Mesenchymal stem cell (in vitro differentiated cells and primary cell): ENCODE data around the gene APP.

Source experiments
- DNase-seq: peaks from one replicate; pipeline ENCODE4 v3.0.0-alpha.2; 2013
- H2AFZ ChIP-seq: one replicate; pipeline ENCODE4 v1.6.1; 2013; ENCODE audit warnings: low read depth, mild to moderate bottlenecking, control low read depth, inconsistent platforms, low read length, moderate library complexity
- H2AK5ac ChIP-seq: 2 replicates; pipeline ENCODE4 v1.6.1; 2013; ENCODE audit warnings: low read length, moderate library complexity, mild to moderate bottlenecking, inconsistent platforms; ENCODE audit not compliant: severe bottlenecking
- H2BK120ac ChIP-seq: one replicate; pipeline ENCODE4 v1.6.1; 2013; ENCODE audit warnings: low read depth, mild to moderate bottlenecking, inconsistent platforms, low read length, moderate library complexity
- H2BK12ac ChIP-seq, 2 experiments: one replicate each; pipeline ENCODE4 v1.6.1; 2013; ENCODE audit warnings: inconsistent platforms in 2 of 2, low read length in 2 of 2, mild to moderate bottlenecking in 2 of 2, moderate library complexity in 2 of 2, control low read depth in 1 of 2
- H2BK15ac ChIP-seq: one replicate; pipeline ENCODE4 v1.6.1; 2013; ENCODE audit warnings: mild to moderate bottlenecking, low read depth, inconsistent platforms; ENCODE audit not compliant: poor library complexity, severe bottlenecking
- H2BK5ac ChIP-seq: 2 replicates; pipeline ENCODE4 v1.6.1; 2013; ENCODE audit warnings: low read depth, mild to moderate bottlenecking, low read length, control low read depth, inconsistent platforms; ENCODE audit not compliant: poor library complexity, severe bottlenecking
- H3K14ac ChIP-seq, 2 experiments: one replicate each; pipeline ENCODE4 v1.6.1; 2013; ENCODE audit warnings: inconsistent platforms in 2 of 2, low read length in 2 of 2, control low read depth in 1 of 2, mild to moderate bottlenecking in 1 of 2, moderate library complexity in 1 of 2
- H3K18ac ChIP-seq, 2 experiments: one replicate each; pipeline ENCODE4 v1.6.1; 2013; ENCODE audit warnings: inconsistent platforms in 2 of 2, low read length in 2 of 2, control low read depth in 1 of 2, low read depth in 1 of 2, mild to moderate bottlenecking in 1 of 2
- H3K23ac ChIP-seq, 2 experiments: one replicate each; pipeline ENCODE4 v1.6.1; 2013; ENCODE audit warnings: inconsistent platforms in 2 of 2, low read length in 2 of 2, mild to moderate bottlenecking in 2 of 2, moderate library complexity in 2 of 2, control low read depth in 1 of 2
- H3K27ac ChIP-seq: 2 replicates; pipeline ENCODE4 v1.5.1; 2013; ENCODE audit warnings: mild to moderate bottlenecking, moderate library complexity, low read length, control low read depth, inconsistent platforms; ENCODE audit not compliant: poor library complexity, severe bottlenecking
- H3K27me3 ChIP-seq, 2 experiments: 2 replicates each; pipeline versions ENCODE4 v1.6.1 to v1.7.0; 2013; ENCODE audit warnings: low read length in 2 of 2, mild to moderate bottlenecking in 2 of 2, moderate library complexity in 2 of 2, control low read depth in 1 of 2, inconsistent platforms in 1 of 2; ENCODE audit not compliant: control insufficient read depth in 1 of 2, insufficient read depth in 1 of 2
- H3K36me3 ChIP-seq, 2 experiments: 2 replicates each; pipeline versions ENCODE4 v1.6.1 to v1.7.0; 2013; ENCODE audit warnings: low read length in 2 of 2, control low read depth in 1 of 2, inconsistent platforms in 1 of 2, low read depth in 1 of 2, mild to moderate bottlenecking in 1 of 2; ENCODE audit not compliant: insufficient read depth in 2 of 2, control insufficient read depth in 1 of 2
- H3K4ac ChIP-seq, 2 experiments: one replicate each; pipeline ENCODE4 v1.6.1; 2013; ENCODE audit warnings: inconsistent platforms in 2 of 2, low read length in 2 of 2, mild to moderate bottlenecking in 2 of 2, moderate library complexity in 2 of 2, control low read depth in 1 of 2, low read depth in 1 of 2
- H3K4me1 ChIP-seq: 2 replicates; pipeline ENCODE4 v1.6.1; 2013; ENCODE audit warnings: low read depth, low read length, control low read depth; ENCODE audit not compliant: control insufficient read depth, insufficient read depth
- H3K4me2 ChIP-seq: 2 replicates; pipeline ENCODE4 v1.6.1; 2013; ENCODE audit warnings: low read length, mild to moderate bottlenecking, inconsistent platforms; ENCODE audit not compliant: poor library complexity, severe bottlenecking
- H3K4me3 ChIP-seq, 2 experiments: 2 replicates each; pipeline versions ENCODE4 v1.5.1 to v1.7.0; 2013; ENCODE audit warnings: low read length in 2 of 2, mild to moderate bottlenecking in 2 of 2, control low read depth in 1 of 2, low read depth in 1 of 2; ENCODE audit not compliant: insufficient read depth in 1 of 2
- H3K79me1 ChIP-seq: replicated peaks from 2 replicates; pipeline ENCODE4 v1.6.1; 2013; ENCODE audit warnings: mild to moderate bottlenecking, control low read depth, low read length, inconsistent platforms; ENCODE audit not compliant: poor library complexity, severe bottlenecking
- H3K9ac ChIP-seq: 2 replicates; pipeline ENCODE4 v1.7.0; 2013; ENCODE audit warnings: mild to moderate bottlenecking, low read length, moderate library complexity
- H3K9me3 ChIP-seq: 2 replicates; pipeline ENCODE4 v1.7.0; 2013; ENCODE audit warnings: mild to moderate bottlenecking, low read length; ENCODE audit not compliant: control insufficient read depth
- H4K8ac ChIP-seq: one replicate; pipeline ENCODE4 v1.6.1; 2013; ENCODE audit warnings: inconsistent platforms, mild to moderate bottlenecking, low read length, moderate library complexity
- H4K91ac ChIP-seq: one replicate; pipeline ENCODE4 v1.6.1; 2013; ENCODE audit warnings: mild to moderate bottlenecking, low read length, inconsistent platforms
- WGBS: methylation state at CpG from one replicate; pipeline ENCODE4 v1.1.7; 2013; ENCODE audit warnings: mixed read lengths; 5-methylcytosine and 5-hydroxymethylcytosine counted together

Gene APP

DNA sequence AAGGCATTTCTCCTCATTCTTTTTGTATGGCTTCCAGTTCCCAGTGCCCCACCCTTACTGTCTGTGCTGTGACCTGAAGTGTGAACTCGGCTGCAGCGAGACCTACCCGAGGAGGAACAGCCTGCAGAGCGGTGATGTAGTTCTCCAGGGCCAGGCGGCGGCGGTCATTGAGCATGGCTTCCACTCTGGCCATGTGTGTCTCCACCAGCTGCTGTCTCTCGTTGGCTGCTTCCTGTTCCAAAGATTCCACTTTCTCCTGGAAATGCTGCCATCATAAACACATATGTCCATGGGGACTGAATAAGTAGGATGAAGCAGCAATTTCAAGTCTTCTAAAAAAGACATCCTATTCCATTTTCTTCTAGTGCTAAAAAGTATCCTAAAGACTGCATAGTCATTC, 195.6 kb downstream of the APP start:
- H4K91ac ChIP-seq: no peak overlapping the region
- DNase-seq: no peak
- peaks cover 1% of the 10 kb centered on the region for H3K4me1 ChIP-seq
- no peak overlapping the region for H3K23ac ChIP-seq
- H3K9ac ChIP-seq: no peak overlapping the region
- no peak overlapping the region for H3K27ac ChIP-seq
- no peak overlapping the region for H2AK5ac ChIP-seq
- H3K4me2 ChIP-seq: no peak overlapping the region
- over 99% methylated on average over 8 of the region's 8 CpGs for WGBS
- H3K9me3 ChIP-seq: no peaks in the 10 kb centered on the region
- H3K36me3 ChIP-seq: peaks cover 16 to 91% of the 10 kb centered on the region in 2 experiments
- H3K18ac ChIP-seq: no peak overlapping the region
- H3K4ac ChIP-seq: no peak overlapping the region
- no peak overlapping the region for H2BK15ac ChIP-seq
- peaks cover 19% of the 10 kb centered on the region for H3K79me1 ChIP-seq
- peak overlapping the region; percentile 10 for H4K8ac ChIP-seq
- H3K27me3 ChIP-seq: no peaks in the 10 kb centered on the region
- no peak overlapping the region for H2BK12ac ChIP-seq
- H2BK120ac ChIP-seq: no peak overlapping the region
- no peak overlapping the region for H2BK5ac ChIP-seq
- H2AFZ ChIP-seq: no peak overlapping the region
- no peak overlapping the region for H3K4me3 ChIP-seq
- no peak overlapping the region for H3K14ac ChIP-seq

DNA sequence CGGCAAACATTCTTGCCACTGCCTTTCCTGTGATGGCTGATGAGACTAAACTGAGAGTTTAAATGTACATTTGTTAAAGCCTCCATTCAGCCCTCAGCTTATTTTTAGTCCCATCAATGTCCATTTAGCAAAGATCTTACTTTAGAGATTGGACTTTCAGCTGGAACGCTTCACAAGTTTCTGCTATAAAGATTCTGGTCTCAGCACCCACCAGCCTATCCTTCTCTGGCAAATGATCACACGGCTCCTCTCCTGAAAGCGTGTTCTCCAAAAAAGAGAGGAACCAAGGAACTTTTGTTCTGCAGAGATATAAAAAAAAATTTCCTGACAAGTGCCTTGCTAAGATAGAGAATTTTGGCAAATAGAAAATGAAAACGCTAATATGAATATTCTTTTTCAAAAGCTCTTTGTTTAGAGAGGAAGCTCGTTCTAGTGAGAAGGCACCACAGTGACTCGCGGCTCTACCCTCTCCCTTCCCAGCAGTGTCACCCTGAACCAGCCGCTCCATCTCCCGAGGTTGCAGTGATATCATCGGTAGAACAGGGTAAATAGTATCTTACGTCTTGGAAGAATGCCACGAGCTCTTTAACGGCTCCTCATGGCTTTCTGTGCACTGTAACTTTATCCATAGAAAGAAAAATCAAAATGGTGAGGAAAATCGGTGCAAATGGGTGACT, 200.2 kb downstream of the APP start:
- no peak overlapping the region for H3K14ac ChIP-seq
- WGBS: 94% methylated on average over 14 of the region's 15 CpGs
- no peak overlapping the region for H3K4ac ChIP-seq
- H2BK120ac ChIP-seq: no peak overlapping the region
- peaks cover 3% of the 10 kb centered on the region for H3K4me1 ChIP-seq
- no peak overlapping the region for H2BK15ac ChIP-seq
- no peak overlapping the region for H2BK5ac ChIP-seq
- no peak overlapping the region for H3K4me2 ChIP-seq
- H3K18ac ChIP-seq: no peak overlapping the region
- no peak overlapping the region for H3K9ac ChIP-seq
- H3K23ac ChIP-seq: no peak overlapping the region
- H3K27me3 ChIP-seq: no peaks in the 10 kb centered on the region
- peaks cover 17 to 89% of the 10 kb centered on the region in 2 experiments for H3K36me3 ChIP-seq
- no peak overlapping the region for H2BK12ac ChIP-seq
- no peak overlapping the region for H3K4me3 ChIP-seq
- no peak for DNase-seq
- no peak overlapping the region for H4K91ac ChIP-seq
- no peaks in the 10 kb centered on the region for H3K9me3 ChIP-seq
- H2AFZ ChIP-seq: no peak overlapping the region
- peaks cover 23% of the 10 kb centered on the region for H3K79me1 ChIP-seq
- no peak overlapping the region for H4K8ac ChIP-seq
- H3K27ac ChIP-seq: no peak overlapping the region
- no peak overlapping the region for H2AK5ac ChIP-seq

DNA sequence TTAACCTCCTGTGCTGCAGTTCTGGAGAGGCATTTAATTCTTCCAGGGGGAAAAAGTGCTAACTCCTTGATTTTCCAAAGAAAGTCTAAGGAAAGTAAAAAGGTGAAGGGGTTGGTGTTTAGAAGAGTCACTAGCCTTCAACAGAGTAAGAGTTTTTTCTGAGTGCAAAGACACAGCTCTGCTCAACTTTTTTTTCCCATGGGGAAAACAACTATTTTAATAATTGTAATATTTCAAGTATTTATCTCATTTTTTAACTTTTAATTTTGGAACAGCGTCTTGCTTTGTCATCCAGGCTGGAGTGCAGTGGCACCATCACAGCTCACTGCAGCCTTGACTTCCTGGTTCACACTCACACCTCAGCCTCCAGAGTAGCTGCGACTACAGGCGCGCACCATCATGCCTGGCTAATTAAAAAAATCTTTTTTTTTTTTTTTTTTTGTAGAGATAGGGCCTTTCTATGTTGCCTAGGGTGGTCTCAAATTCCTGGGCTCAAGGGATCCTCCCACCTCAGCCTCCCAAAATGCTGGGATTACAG, 202.6 kb downstream of the APP start:
- Histone ChIP-seq H3K4me1 (peaks cover 1% of the 10 kb centered on the region), H2BK120ac (no peak overlapping the region), H3K9ac (no peak overlapping the region), H2AFZ (no peak overlapping the region), H3K79me1 (peaks cover 21% of the 10 kb centered on the region), H3K18ac (no peak overlapping the region), H4K91ac (no peak overlapping the region), H4K8ac (no peak overlapping the region), H3K36me3 (peaks cover 11 to 80% of the 10 kb centered on the region in 2 experiments), H2BK5ac (no peak overlapping the region), H3K9me3 (no peaks in the 10 kb centered on the region), H3K23ac (no peak overlapping the region), H2BK12ac (no peak overlapping the region), H3K4ac (no peak overlapping the region), H3K27ac (no peak overlapping the region), H2AK5ac (no peak overlapping the region), H3K4me2 (no peak overlapping the region), H3K14ac (no peak overlapping the region), H3K4me3 (no peak overlapping the region), H2BK15ac (no peak overlapping the region), H3K27me3 (no peaks in the 10 kb centered on the region)
- DNase-seq: no peak
- 94% methylated on average over 1 of the region's 4 CpGs for WGBS

DNA sequence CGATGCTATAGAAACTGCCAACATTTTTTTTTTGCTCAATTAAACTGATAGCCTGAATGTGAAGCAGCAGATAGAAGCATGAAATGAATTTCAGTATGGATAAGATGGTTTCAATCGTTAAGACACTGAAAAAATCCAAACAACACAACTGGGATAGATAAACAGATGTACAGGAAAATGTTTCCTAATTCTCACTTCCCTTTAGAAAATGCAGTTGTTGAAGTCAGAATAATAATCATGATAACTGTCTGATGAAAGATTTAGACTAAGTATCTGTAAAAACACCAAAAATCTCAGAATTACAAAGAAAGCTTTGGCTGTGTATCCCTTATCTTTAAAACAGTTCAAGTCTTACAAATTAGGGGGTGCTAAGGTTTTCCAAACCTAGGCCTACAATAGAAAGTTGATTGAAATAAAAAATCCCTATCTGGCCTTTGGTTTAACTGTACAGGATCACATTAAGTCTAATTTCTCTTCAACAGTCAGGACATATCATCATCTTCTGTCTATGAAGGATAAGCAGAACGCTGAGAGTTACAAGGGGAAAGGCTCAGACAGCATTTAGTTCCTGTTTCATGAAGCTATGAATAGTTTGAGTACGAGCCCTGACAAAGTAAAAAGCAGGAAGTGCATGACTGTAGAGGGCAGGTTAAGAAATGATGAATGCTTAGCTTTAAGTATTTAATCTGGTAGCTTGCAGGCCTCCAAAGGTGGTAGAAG, 203.2 kb downstream of the APP start:
- Histone ChIP-seq H3K9ac (no peak overlapping the region), H2AFZ (no peak overlapping the region), H3K27ac (no peak overlapping the region), H3K4me1 (peaks cover 4% of the 10 kb centered on the region), H4K8ac (no peak overlapping the region), H4K91ac (no peak overlapping the region), H3K27me3 (no peaks in the 10 kb centered on the region), H2BK120ac (no peak overlapping the region), H2BK5ac (no peak overlapping the region), H2BK15ac (no peak overlapping the region), H3K9me3 (no peaks in the 10 kb centered on the region), H3K4me3 (no peak overlapping the region), H3K36me3 (peaks cover 8 to 73% of the 10 kb centered on the region in 2 experiments), H3K4me2 (no peak overlapping the region), H3K4ac (no peak overlapping the region), H3K23ac (no peak overlapping the region), H3K79me1 (peaks cover 19% of the 10 kb centered on the region), H2AK5ac (no peak overlapping the region), H2BK12ac (no peak overlapping the region), H3K18ac (no peak overlapping the region), H3K14ac (no peak overlapping the region)
- peak; percentile 39 for DNase-seq
- WGBS: 71% methylated on average over 3 of the region's 4 CpGs
